MM.1S (cell line): Measurements from ENCODE around the gene OR2G2.

Experiments
- DNase-seq: peaks from one replicate; pipeline ENCODE4 v3.0.0-alpha.2; 2015
- H2AFZ ChIP-seq: fragments of 300-600 bp; sonication (generic); 2 replicates; pipeline ENCODE4 v1.6.0; 2016; ENCODE audit warnings: antibody characterized with exemption, low read length
- H3F3A ChIP-seq: fragments of 300-600 bp; sonication (generic); 2 replicates; pipeline ENCODE4 v1.6.1; 2016; ENCODE audit warnings: mild to moderate bottlenecking, antibody characterized with exemption, low read length, moderate library complexity, mixed read lengths; ENCODE audit not compliant: insufficient read depth
- H3K27ac ChIP-seq: fragments of 300-600 bp; sonication (generic); 2 replicates; pipeline ENCODE4 v1.5.1; 2016; ENCODE audit warnings: mild to moderate bottlenecking, low read length
- H3K27me3 ChIP-seq: fragments of 300-600 bp; sonication (generic); replicated peaks from 2 replicates; pipeline ENCODE4 v1.6.0; 2016; ENCODE audit warnings: low read length; ENCODE audit not compliant: insufficient read depth
- H3K36me3 ChIP-seq: fragments of 300-600 bp; sonication (generic); replicated peaks from 2 replicates; pipeline ENCODE4 v1.6.1; 2016; ENCODE audit warnings: mild to moderate bottlenecking, low read length, mixed read lengths; ENCODE audit not compliant: insufficient read depth
- H3K4me1 ChIP-seq: fragments of 300-600 bp; sonication (generic); 2 replicates; pipeline ENCODE4 v1.6.1; 2016; ENCODE audit warnings: low read length, mixed read lengths
- H3K4me2 ChIP-seq: fragments of 300-600 bp; sonication (generic); 2 replicates; pipeline ENCODE4 v1.6.0; 2016; ENCODE audit warnings: low read depth, low read length
- H3K4me3 ChIP-seq: fragments of 300-600 bp; sonication (generic); 2 replicates; pipeline ENCODE4 v1.5.1; 2016; ENCODE audit warnings: low read length, mixed read lengths
- H3K79me2 ChIP-seq: fragments of 300-600 bp; sonication (generic); 2 replicates; pipeline ENCODE4 v1.6.1; 2016; ENCODE audit warnings: mixed run types, low read length, mixed read lengths
- H3K9ac ChIP-seq: fragments of 300-600 bp; sonication (generic); 2 replicates; pipeline ENCODE4 v1.6.1; 2016; ENCODE audit warnings: low read length, mixed read lengths
- H3K9me2 ChIP-seq: fragments of 300-600 bp; sonication (generic); replicated peaks from 2 replicates; pipeline ENCODE4 v1.6.1; 2016; ENCODE audit warnings: mild to moderate bottlenecking, low read length, mixed read lengths; ENCODE audit not compliant: insufficient read depth
- H3K9me3 ChIP-seq: fragments of 300-600 bp; sonication (generic); replicated peaks from 2 replicates; pipeline ENCODE4 v1.6.1; 2016; ENCODE audit warnings: mild to moderate bottlenecking, low read length, mixed read lengths; ENCODE audit not compliant: insufficient read depth
- H4K20me1 ChIP-seq: fragments of 300-600 bp; sonication (generic); 2 replicates; pipeline ENCODE4 v1.6.1; 2016; ENCODE audit warnings: mild to moderate bottlenecking, low read length, moderate library complexity, mixed read lengths; ENCODE audit not compliant: insufficient read depth
- CTCF ChIP-seq: fragments of 300-600 bp; sonication (generic); IDR thresholded peaks from 2 replicates; pipeline ENCODE4 v1.5.1; 2016; ENCODE audit warnings: antibody characterized with exemption, low read length, mixed read lengths
- EZH2 ChIP-seq: fragments of 300-600 bp; sonication (generic); optimal IDR thresholded peaks from 2 replicates; pipeline ENCODE3; 2017; ENCODE audit warnings: low read depth, mild to moderate bottlenecking, antibody characterized with exemption, low read length, mixed read lengths
- EZH2phosphoT487 ChIP-seq: fragments of 300-600 bp; sonication (generic); IDR thresholded peaks from 2 replicates; pipeline ENCODE4 v1.6.1; 2018; ENCODE audit warnings: antibody characterized with exemption, low read length

The OR2G2 gene

GRCh38 chr1:247574236-247574635, 13.9 kb upstream of the OR2G2 start:
- Histone ChIP-seq H3K4me3 (no peak overlapping the region), H3K4me1 (no peaks in the 10 kb centered on the region), H3F3A (no peaks in the 10 kb centered on the region), H3K4me2 (no peak overlapping the region), H3K9me3 (no peaks in the 10 kb centered on the region), H4K20me1 (no peaks in the 10 kb centered on the region), H3K27me3 (no peaks in the 10 kb centered on the region), H3K79me2 (no peaks in the 10 kb centered on the region), H3K36me3 (no peaks in the 10 kb centered on the region), H3K27ac (no peak overlapping the region), H2AFZ (no peak overlapping the region), H3K9me2 (no peaks in the 10 kb centered on the region), H3K9ac (no peak overlapping the region)
- no peak for TF ChIP-seq CTCF
- TF ChIP-seq EZH2phosphoT487 = no peak
- no peak for TF ChIP-seq EZH2
- no peak for DNase-seq

- DNase-seq = no peak
- Histone ChIP-seq H3K9me2 (no peaks in the 10 kb centered on the region), H3F3A (no peaks in the 10 kb centered on the region), H2AFZ (no peak overlapping the region), H3K4me3 (no peak overlapping the region), H3K27me3 (no peaks in the 10 kb centered on the region), H3K79me2 (no peaks in the 10 kb centered on the region), H3K9me3 (no peaks in the 10 kb centered on the region), H4K20me1 (no peaks in the 10 kb centered on the region), H3K4me1 (no peaks in the 10 kb centered on the region), H3K27ac (no peak overlapping the region), H3K36me3 (no peaks in the 10 kb centered on the region), H3K9ac (no peak overlapping the region), H3K4me2 (no peak overlapping the region)
- TF ChIP-seq EZH2phosphoT487 (no peak), EZH2 (no peak), CTCF (no peak)
Measured at GRCh38 chr1:247574664-247575063, 13.5 kb upstream of the OR2G2 start.

DNA sequence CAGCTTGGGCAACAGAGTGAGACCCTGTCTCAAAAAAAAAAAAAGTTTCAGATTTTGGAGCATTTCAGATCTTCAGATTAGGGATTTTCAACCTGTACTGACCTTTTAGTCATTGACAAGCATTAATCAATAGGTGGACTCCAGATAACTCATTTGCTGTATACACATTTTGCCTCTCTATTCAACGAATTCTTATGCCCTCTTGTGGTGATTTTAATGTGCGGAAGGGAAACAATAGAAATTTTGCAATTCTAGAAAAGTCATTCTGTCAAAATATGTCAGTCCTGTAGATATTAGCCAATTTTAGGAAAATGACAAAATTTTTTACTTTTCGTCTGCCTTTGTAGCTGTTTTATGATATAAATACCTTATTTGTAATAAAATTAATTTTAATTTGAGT, 11.6 kb upstream of the OR2G2 start:
- Histone ChIP-seq H3K4me2 (no peak overlapping the region), H3K4me3 (no peak overlapping the region), H3K27me3 (no peaks in the 10 kb centered on the region), H3K9ac (no peak overlapping the region), H3K4me1 (no peaks in the 10 kb centered on the region), H3F3A (no peaks in the 10 kb centered on the region), H2AFZ (no peak overlapping the region), H3K9me3 (no peaks in the 10 kb centered on the region), H4K20me1 (no peaks in the 10 kb centered on the region), H3K36me3 (no peaks in the 10 kb centered on the region), H3K9me2 (no peaks in the 10 kb centered on the region), H3K27ac (no peak overlapping the region), H3K79me2 (no peaks in the 10 kb centered on the region)
- TF ChIP-seq EZH2 (no peak), EZH2phosphoT487 (no peak), CTCF (peak; percentile 56)
- peak; percentile 45 for DNase-seq
